ENCODE measurements around the gene C2CD2L.
"Not testable (repeated sequence)": the region's sequence is repeated elsewhere in the genome, so short reads cannot be mapped to it uniquely, and the experiment has no call there.

C2CD2L gene

GRCh38 chr11:119115484-119116234 lies 8.5 kb downstream of the C2CD2L start:
- DNase-seq (ENCODE audit: low read depth, low spot score): no peak

- DNase-seq (ENCODE audit: low read depth, low spot score): no peak
These were observed 9.1 kb downstream of the C2CD2L start for GRCh38 chr11:119116235-119116594.

DNA sequence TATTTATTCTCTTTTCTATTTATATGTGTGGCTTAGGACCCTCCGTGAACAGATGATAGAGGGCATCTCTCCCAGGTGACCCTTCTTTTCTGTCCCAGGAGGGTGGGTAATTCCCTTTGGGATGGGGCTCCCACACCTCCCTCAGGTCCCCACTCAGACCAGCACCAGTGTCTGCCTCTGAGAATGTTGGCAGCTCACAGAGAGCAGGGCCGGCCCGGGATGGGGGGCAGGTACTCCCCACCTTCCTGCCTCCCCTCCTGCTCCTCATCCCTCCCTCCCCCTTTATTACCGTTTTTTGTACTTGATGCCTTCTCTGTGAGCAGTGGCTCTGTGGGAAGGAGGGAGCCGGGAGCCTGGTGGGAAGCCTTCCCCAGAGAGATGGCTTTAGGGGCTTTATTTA lies 9.5 kb downstream of the C2CD2L start:
- no peak for DNase-seq (ENCODE audit: low read depth, low spot score)

DNA sequence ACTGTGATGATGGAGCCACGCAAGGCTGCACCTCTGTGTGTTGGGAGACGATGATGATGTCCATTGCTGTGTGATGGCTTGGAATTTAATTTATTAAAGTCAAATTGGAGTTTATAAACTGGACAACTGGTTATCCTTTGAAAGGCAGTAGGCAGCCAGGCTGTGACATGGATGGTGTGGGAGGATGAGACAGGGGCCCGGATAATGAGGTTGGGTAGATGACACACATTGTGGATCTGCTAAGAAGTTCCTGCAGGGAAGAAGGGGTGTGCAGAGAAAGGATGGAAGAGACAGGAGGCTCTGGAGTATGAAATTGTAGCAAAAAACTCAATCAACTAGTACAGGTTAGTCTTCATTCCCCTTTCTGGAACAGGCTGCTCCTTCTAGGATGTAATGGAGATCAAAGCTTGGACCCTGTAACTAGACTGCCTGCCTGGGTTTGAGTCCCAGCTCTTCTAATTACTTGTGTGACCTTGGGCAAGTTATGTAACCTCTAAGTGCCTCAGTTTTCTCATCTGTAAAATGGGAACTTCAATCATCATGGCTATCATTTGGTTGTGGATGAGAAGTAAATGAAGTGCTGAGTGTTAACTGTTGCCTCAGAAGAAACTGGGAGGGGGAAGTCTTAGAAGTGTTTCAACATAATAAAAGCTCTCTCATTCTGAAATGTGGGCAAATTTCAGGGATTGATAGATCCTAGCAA lies 10.0 kb downstream of the C2CD2L start:
- no peak for DNase-seq (ENCODE audit: low read depth, low spot score)

GRCh38 chr11:119118227-119118626 lies 11.1 kb downstream of the C2CD2L start:
- no peak for DNase-seq (ENCODE audit: low read depth, low spot score)

GRCh38 chr11:119118946-119119345 lies 11.8 kb downstream of the C2CD2L start:
- DNase-seq (ENCODE audit: low read depth, low spot score): no peak

DNA sequence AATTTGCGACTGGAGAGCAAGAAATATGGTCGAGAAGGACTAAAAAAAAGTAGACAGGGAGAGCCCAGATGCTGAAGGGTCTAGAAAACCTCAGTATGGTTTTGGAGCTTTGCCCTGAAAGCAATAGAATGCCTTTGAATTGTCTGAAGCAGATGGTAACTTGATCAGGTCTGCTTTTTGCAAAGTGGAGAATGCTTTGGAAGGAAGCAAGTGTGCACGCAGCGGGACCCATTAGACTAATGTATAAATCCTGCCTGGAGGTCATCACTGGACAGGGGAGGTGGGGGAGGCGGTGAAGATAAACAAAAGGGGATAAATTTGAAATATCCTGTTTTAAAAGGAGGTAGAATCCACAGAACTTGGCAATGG lies 13.5 kb downstream of the C2CD2L start:
- no peak for DNase-seq (ENCODE audit: low read depth, low spot score)

DNA sequence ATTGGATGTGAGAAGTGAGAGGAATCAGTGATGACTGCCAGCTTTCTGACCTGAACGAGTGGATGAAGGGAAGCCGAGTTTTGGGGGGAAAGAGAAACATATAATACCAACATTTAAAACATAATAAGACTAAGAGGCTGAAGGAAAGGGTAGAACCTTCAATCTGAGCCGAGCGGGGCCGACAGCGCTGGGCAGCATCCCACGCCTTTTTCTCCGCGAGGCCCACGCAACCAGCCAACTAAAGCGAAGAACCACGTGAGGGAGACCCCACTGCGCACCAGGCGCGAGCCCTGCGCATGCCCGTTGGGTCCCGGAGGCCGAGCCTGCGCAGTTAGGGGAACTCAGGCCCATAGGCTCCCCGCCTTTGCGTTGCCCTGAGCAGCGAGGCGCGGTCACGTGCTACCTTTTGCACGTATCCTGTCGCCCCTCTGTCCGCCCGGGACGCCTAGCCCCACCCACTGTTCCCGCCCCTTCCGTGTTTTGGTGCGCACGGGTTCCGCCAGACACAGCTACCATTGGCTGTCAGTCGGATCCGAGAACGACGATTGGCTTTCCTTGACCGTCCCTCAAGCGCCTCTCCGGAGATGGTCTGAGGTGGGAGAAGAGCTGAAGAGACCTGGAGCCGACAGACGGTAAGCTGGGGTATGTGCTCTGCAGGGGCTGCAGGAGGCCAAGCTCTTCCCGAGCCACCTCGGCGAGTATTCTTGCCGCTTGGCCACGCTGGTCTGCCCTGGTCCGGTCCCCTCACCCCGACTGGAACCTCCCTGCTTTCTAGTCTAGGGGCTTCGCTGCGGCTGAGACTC lies 14.1 kb downstream of the C2CD2L start, which contains the start of gene HINFP:
HINFP (plus strand) TSS at position 573 of the 803 bp plus-strand sequence. CDS start 5,365 bp downstream, outside the sequence.
- DNase-seq (ENCODE audit: low read depth, low spot score): peak; percentile 94

- DNase-seq (ENCODE audit: low read depth, low spot score): no peak
These were observed 14.6 kb downstream of the C2CD2L start for GRCh38 chr11:119121811-119122124.

DNA sequence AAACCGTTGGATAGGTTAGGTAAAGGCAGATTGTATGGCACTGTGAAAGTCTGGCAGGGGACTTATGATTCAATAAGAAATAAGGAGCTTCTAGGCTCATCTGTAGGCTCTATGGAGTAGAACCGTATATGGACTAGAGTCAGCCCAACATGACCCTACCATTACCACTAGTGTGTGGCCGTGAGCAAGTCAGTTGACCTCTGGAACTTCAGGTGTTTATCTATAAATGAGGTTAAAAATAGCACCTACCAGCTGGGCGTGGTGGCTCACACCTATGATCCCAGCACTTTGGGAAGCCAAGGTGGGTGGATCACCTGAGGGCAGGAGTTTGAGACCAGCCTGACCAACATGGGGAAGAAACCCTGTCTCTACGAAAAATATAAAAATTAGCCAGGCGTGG lies 18.7 kb downstream of the C2CD2L start:
- DNase-seq (ENCODE audit: low read depth, low spot score): no peak

DNA sequence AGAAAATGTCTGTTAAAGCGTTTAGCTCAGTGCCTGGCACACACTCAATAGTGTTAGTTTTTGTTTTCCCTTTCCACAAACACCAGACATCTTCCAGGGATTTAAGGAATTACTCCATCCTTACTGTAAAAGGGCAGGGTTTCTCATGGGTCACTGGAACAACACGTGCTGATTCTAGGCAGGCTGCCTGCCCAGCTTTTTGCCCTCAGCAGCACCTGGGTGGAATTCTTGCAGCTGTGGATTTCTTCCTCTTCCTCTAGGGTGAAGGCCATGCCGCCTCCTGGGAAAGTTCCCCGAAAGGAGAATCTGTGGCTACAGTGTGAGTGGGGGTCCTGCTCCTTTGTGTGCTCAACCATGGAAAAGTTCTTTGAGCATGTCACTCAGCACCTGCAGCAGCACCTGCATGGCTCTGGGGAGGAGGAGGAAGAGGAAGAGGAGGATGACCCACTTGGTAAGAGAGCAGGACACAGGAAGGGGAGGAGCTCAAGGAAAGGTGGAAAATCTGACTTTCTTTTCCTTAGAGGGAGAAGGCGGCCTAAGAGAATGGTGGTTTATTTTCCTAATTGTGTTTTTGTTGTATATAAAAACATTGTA lies 19.6 kb downstream of the C2CD2L start:
- DNase-seq (ENCODE audit: low read depth, low spot score): no peak

DNA sequence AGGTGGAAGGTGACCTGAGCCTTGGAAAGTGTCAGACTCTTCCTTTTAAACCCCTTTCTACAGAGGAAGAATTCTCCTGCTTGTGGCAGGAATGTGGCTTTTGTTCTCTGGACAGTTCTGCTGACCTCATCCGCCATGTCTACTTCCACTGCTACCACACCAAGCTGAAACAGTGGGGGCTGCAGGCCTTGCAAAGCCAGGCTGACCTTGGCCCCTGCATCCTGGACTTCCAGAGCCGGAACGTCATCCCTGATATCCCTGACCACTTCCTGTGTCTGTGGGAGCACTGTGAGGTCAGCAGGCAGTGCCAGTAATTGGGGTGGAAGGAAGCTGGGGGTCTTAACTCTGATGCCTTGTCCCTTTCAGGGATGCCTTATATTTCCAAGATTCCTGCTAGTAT lies 23.5 kb downstream of the C2CD2L start:
- no peak for DNase-seq (ENCODE audit: low read depth, low spot score)

GRCh38 chr11:119134389-119134978 lies 27.3 kb downstream of the C2CD2L start:
- DNase-seq (ENCODE audit: low read depth, low spot score): no peak

GRCh38 chr11:119139276-119139675 lies 32.1 kb downstream of the C2CD2L start:
- DNase-seq (ENCODE audit: low read depth, low spot score): not testable (repeated sequence)

DNA sequence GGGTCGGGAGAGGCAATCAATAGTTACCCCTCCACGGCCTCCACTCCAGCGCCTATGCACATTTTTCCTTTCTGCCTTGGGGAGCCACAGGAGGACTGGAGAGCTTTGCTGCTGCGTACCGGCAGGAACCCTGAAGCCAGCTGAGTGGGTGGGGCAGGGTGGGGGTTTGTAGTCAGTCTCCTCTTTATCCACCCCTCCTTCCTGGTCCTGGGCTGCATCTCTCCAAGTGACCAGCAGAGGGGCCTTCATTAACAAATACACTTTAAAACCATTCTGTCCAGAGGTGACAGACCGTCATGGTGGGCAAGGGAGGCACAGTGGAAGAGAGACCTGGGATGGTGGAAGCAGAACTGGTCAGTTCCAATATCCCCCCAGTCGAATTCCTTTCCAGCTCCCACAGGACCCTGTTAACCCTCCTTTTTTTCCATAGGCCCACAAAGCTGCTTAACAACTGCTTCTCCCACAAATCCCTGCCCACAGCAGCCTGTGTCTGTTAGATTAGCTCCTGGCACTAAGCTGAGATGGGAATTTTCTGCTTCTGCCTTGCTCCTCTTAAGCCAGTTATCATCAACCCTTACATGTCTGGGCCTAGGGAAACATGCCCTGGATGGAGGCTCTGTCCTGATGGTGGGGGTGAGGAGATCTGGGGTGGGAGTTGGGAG lies 37.8 kb downstream of the C2CD2L start:
- peak; percentile 70 for DNase-seq (ENCODE audit: low read depth, low spot score)

GRCh38 chr11:119145551-119145950 lies 38.4 kb downstream of the C2CD2L start:
- DNase-seq (ENCODE audit: low read depth, low spot score): no peak

DNA sequence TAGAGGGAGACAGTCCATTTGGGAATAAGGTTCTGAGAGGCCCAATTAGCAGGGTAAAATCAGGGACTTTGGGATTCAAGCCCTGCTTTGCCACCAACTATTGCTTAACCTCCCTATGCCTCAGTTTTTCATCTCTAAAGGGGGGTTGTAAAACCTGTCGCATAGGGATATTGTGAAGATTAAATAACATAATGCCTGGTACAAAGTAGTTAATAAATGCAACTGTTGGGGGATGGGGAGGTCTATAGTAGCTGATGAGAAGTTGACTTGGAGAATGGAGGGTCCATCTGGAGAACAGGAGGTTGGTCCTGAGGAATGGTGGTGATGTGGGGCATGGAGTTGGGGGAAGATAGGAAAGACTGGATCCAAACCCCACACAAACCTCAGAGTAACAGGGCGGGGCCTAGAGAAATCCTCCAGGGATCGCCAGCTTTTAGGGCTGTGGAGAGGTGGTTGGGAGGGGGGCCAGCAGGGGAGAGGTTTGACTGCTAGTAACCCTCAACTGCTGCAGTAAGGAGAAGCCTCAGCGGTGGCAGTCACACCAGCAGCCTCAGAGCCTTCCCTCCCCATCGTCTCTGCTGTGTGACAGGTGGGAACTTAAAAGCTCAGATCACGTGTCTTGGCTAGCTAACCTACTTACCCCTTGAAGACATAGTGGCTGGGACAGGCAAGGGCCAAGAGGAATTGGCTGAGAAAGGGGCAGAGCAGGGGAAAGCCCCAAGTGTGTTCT lies 40.6 kb downstream of the C2CD2L start:
- DNase-seq (ENCODE audit: low read depth, low spot score): no peak

DNA sequence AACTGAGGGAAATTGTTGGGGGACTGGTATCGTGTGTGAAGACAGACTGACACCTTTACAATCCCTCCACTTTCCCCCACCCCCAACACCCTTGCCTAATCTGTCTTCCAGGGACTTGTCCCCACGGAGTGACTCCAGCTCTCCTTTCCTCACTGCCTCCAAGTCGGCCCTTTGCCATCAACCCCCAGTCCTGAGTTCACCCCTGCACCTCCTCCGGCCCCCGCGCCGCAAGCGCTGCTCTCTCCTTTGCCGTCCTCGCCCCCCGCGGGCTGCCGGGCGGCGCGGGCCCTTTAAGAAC lies 41.5 kb downstream of the C2CD2L start:
- no peak for DNase-seq (ENCODE audit: low read depth, low spot score)

DNA sequence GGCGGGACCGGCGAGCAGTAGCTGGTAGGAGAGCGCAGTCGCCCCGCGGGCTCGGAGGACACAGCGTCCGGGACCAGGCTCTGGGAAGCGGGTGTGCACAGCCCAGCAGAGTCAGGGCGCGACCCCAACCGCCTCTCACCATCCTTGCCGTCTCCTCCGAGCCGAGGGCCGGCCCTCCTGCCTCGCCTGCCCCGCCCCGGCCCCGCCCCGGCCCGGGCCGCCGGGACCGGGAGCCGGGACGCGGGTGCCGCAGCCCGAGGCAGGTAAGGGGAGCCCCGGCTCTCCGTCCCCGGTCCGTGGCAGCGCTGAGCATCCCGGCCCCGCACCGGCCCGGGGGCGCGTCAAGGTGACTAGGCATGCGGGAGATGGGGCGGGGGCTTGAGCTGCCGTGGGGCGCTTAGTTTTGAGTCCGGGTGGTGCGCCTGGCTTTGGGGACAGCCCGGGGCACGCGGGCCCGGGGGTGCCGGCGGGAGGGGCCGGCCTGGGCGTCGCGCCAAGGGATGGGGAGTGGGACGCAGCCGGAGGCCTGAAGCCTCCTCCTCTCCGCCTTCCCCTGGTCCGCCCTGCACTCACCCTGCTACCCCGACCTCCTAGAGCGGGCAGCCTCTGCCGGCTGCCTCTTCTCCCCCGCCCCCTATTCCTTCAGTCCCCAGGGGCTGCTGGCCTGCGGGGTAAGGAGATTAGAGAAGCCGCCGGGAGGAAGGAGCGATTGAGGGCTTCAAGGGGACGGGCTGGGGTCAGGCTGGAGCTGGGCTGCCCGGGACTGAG lies 42.1 kb downstream of the C2CD2L start, which contains the start of gene ABCG4:
ABCG4 (plus strand) TSS at position 35 of the 768 bp plus-strand sequence. CDS start 914 bp downstream, outside the sequence.
- DNase-seq (ENCODE audit: low read depth, low spot score): no peak

GRCh38 chr11:119149786-119150275 lies 42.7 kb downstream of the C2CD2L start:
- DNase-seq (ENCODE audit: low read depth, low spot score): no peak

All from iPS DF 19.7 (cell line).